GM19438 (cell line): ENCODE measurements around the gene HLA-A.

Experiments used
- ATAC-seq: cut with Tn5 transposase; IDR thresholded peaks from one replicate; pipeline ENCODE4 v1.9.1; 2021; ENCODE audit warnings: low read depth; ENCODE audit not compliant: unreplicated experiment

The HLA-A gene

GRCh38 chr6:29942275-29943052 lies at the start of gene HLA-A:
TSS of gene HLA-A (plus strand) at chr6:29942532. CDS start at chr6:29942554, 22 bp downstream.
- peak; percentile 95 for ATAC-seq

GRCh38 chr6:29892696-29893095 lies 49.6 kb upstream of the HLA-A start:
- no peak for ATAC-seq

- no peak for ATAC-seq
Measured at GRCh38 chr6:29899281-29899680, 43.1 kb upstream of the HLA-A start.

GRCh38 chr6:29905286-29905685 lies 37.0 kb upstream of the HLA-A start:
- no peak for ATAC-seq

- peak; percentile 61 for ATAC-seq
Measured at GRCh38 chr6:29907637-29908340, 34.5 kb upstream of the HLA-A start.

GRCh38 chr6:29908341-29908662 lies 34.0 kb upstream of the HLA-A start:
- no peak for ATAC-seq

GRCh38 chr6:29908710-29909109 lies 33.6 kb upstream of the HLA-A start:
- ATAC-seq = no peak

GRCh38 chr6:29909985-29910384 lies 32.3 kb upstream of the HLA-A start:
- ATAC-seq = no peak

GRCh38 chr6:29912840-29913239 lies 29.5 kb upstream of the HLA-A start:
- ATAC-seq = no peak

- no peak for ATAC-seq
Measured at GRCh38 chr6:29916741-29917140, 25.6 kb upstream of the HLA-A start.

GRCh38 chr6:29917857-29918256 lies 24.5 kb upstream of the HLA-A start:
- no peak for ATAC-seq

- no peak for ATAC-seq
Measured at GRCh38 chr6:29919506-29920445, 22.6 kb upstream of the HLA-A start.

GRCh38 chr6:29924287-29924686 lies 18.0 kb upstream of the HLA-A start:
- no peak for ATAC-seq

- ATAC-seq = no peak
Measured at GRCh38 chr6:29924731-29925130, 17.6 kb upstream of the HLA-A start.

GRCh38 chr6:29925321-29925720 lies 17.0 kb upstream of the HLA-A start:
- no peak for ATAC-seq

GRCh38 chr6:29925727-29926412 lies 16.5 kb upstream of the HLA-A start:
- peak; percentile 26 for ATAC-seq

GRCh38 chr6:29926413-29927274 lies 15.7 kb upstream of the HLA-A start:
- peak; percentile 79 for ATAC-seq

GRCh38 chr6:29927275-29927569 lies 15.1 kb upstream of the HLA-A start:
- ATAC-seq = no peak

- ATAC-seq = no peak
Measured at GRCh38 chr6:29927841-29928388, 14.4 kb upstream of the HLA-A start.
